Measurements from ENCODE around the gene VTI1B. TPM values are rescaled to one million over a fixed set of nuclear protein-coding genes. Genes with fewer than 3 reads are reported as not detected.

The VTI1B gene
- total RNA-seq, 1 donor from 2014 or later: 75.3 TPM

DNA sequence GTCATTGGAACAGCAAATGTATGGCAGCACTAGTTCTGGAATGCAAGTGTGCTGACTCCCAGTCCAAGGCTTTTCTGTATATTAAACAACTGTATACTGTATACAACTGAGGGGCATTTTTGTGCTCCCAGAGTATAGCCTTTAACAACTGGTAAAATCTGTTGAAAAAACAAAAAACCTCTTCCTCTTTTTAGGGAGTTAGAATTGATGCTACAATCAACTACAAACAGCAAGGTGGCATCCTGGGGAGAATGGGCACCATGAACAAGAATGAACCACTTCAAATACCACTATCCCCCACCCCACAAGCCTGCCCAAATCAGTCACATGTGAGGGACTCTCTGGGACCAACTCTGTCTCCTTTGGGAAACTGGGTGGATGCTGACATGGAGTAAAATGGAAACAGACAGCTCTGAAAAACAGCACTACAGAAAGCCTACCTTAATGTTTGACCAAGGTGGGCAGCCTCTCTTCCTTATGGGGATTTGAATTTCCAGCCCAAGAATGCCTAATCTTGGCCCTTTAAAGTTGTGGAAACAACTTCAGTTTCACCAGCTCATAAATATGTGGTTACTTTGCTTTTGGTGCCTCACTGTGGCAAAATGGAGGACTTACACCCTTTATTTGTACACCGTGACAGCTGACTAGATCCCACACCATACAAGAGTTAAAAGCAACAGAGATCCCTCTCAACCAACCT, 7.5 kb downstream of the VTI1B start:
- peak; percentile 81 for DNase-seq
- Mint-ChIP-seq H3K36me3 (ENCODE audit: low read depth) (peaks cover 7% of the 10 kb centered on the region), H3K4me1 (peaks cover 32% of the 10 kb centered on the region), H3K4me3 (no peak overlapping the region), H3K9me3 (no peaks in the 10 kb centered on the region), H3K27ac (peak overlapping the region; percentile 22), H3K27me3 (no peaks in the 10 kb centered on the region)
- intact Hi-C loops (cut with micrococcal nuclease): loop anchor here (1.0 to 2.0 kb wide), 5 partner anchors 38 to 240 kb away; no protein-coding TSS in a partner anchor

DNA sequence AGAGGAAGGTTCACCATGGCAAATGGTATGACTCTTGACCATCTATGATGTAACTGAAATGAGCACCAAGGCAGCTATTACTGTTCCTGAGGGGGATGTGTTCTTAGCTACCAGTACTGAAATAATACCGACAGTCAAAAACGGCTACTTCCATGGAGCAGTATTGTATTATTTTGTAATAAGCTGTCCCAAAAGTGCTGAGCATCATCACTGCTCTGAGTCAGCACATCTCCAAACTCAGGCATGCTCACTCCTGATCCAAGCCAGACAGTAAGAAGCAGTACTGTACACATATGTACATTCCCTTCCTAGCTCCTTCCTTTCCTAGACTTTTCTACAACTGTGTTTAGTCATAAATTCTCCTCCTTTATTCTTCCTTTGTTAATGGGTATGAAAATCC, 8.6 kb downstream of the VTI1B start:
- Mint-ChIP-seq H3K9me3 (no peaks in the 10 kb centered on the region), H3K27me3 (no peaks in the 10 kb centered on the region), H3K4me3 (no peak overlapping the region), H3K36me3 (ENCODE audit: low read depth) (peaks cover 7% of the 10 kb centered on the region), H3K4me1 (peaks cover 31% of the 10 kb centered on the region), H3K27ac (no peak overlapping the region)
- intact Hi-C loops (cut with micrococcal nuclease): loop anchor here (2.0 kb wide), 3 partner anchors 39 to 139 kb away; no protein-coding TSS in a partner anchor
- DNase-seq: no peak

DNA sequence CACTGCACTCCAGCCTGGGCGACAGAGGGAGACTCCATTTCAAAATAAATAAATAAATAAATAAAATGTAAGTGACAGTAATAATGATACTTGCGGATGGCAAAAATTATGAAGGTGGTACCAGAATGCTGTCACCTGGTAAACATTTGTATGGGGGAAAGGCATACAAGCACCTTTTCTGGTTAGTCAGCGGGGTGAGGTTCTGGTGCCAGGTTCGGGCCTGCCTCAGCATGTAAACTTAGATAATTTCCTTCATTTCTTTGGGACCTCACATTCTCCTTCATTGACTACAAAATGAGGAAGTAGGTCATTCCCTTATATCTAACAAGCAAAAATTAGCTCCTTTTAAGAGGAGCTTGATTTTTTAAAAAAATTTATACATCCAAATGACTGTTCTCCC, 10.8 kb downstream of the VTI1B start:
- intact Hi-C loops (cut with micrococcal nuclease): no loop called here
- Mint-ChIP-seq H3K4me1 (peaks cover 17% of the 10 kb centered on the region), H3K27ac (no peak overlapping the region), H3K36me3 (ENCODE audit: low read depth) (peaks cover 13% of the 10 kb centered on the region), H3K27me3 (no peaks in the 10 kb centered on the region), H3K9me3 (no peaks in the 10 kb centered on the region), H3K4me3 (no peak overlapping the region)
- no peak for DNase-seq

- peaks cover 57% of the 10 kb centered on the region for H3K36me3 Mint-ChIP-seq (ENCODE audit: low read depth)
- DNase-seq: no peak
- H3K4me3 Mint-ChIP-seq: no peak overlapping the region
- H3K27me3 Mint-ChIP-seq: no peaks in the 10 kb centered on the region
- H3K4me1 Mint-ChIP-seq: no peaks in the 10 kb centered on the region
- H3K9me3 Mint-ChIP-seq: no peaks in the 10 kb centered on the region
- no peak overlapping the region for H3K27ac Mint-ChIP-seq
- intact Hi-C loops (cut with micrococcal nuclease): no loop called here
Observed at GRCh38 chr14:67653651-67654280, 20.7 kb downstream of the VTI1B start.

DNA sequence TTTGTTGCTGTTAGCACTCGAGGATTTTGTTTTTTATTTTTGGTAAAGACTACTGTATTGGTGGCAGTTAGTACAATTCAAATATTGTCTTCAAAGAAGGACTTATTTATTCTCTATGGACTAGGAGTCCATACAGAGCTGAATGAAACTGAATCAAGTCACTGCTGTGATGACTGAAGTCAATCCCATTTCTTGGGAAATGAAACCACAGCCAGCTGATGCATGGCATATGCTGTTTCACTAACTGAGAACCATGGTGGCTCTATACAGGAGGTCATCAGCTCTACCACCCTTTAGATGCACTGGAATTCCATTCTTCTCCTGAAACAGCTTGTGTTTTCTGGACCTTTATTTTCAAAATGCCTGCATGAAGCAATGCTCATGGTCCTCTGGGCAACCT, 22.2 kb downstream of the VTI1B start:
- H3K9me3 Mint-ChIP-seq: no peaks in the 10 kb centered on the region
- H3K4me1 Mint-ChIP-seq: no peaks in the 10 kb centered on the region
- H3K36me3 Mint-ChIP-seq (ENCODE audit: low read depth): peaks cover 54% of the 10 kb centered on the region
- no peak overlapping the region for H3K27ac Mint-ChIP-seq
- no peak for DNase-seq
- no peak overlapping the region for H3K4me3 Mint-ChIP-seq
- no peaks in the 10 kb centered on the region for H3K27me3 Mint-ChIP-seq
- intact Hi-C loops (cut with micrococcal nuclease): no loop called here

- Mint-ChIP-seq H3K9me3 (no peaks in the 10 kb centered on the region), H3K27me3 (no peaks in the 10 kb centered on the region), H3K4me3 (no peak overlapping the region), H3K27ac (no peak overlapping the region), H3K36me3 (ENCODE audit: low read depth) (peaks cover 60% of the 10 kb centered on the region), H3K4me1 (no peaks in the 10 kb centered on the region)
- no peak for DNase-seq
- intact Hi-C loops (cut with micrococcal nuclease): no loop called here
Observed at GRCh38 chr14:67650694-67651093, 23.7 kb downstream of the VTI1B start.

DNA sequence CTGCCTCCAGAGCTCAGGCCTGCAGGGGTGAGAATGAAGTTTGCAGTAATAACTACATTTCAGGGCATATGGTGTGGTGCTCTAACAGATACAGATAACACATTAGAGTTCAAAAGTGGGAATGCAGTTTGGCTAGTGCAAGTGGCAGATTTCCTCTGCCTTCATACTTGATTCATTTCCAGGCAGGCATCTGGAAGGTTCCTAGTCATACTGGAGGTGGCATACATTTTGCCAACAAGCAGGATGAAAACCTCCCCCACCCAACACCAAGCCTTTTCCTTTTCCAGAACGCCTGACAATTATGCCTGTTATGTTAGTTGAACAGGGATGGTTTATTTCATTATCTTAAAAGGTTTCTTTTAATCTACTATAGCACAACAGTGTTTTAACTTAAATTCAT, 24.3 kb downstream of the VTI1B start:
- H3K4me1 Mint-ChIP-seq: no peaks in the 10 kb centered on the region
- no peaks in the 10 kb centered on the region for H3K27me3 Mint-ChIP-seq
- no peak overlapping the region for H3K4me3 Mint-ChIP-seq
- DNase-seq: no peak
- no peak overlapping the region for H3K27ac Mint-ChIP-seq
- no peaks in the 10 kb centered on the region for H3K9me3 Mint-ChIP-seq
- peaks cover 61% of the 10 kb centered on the region for H3K36me3 Mint-ChIP-seq (ENCODE audit: low read depth)
- intact Hi-C loops (cut with micrococcal nuclease): no loop called here

DNA sequence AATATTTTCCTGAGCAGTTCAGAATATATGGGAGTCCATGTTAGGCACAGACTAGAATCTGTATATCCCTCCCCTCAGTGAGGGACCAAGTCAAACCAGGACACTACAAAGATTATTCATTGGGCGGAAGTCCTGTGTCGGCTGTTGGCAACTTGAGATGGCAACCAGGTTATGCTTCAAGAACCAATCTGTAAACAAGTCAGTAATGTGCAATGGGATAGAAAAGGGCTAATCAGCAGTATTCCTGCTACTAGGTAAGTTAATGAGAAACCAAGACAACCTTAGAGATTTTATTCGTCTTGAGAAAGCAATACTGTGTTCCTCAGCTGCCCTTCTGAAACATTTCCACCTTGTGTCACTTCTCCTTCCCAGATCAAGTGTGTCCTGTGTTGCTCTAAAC, 28.3 kb downstream of the VTI1B start:
- no peaks in the 10 kb centered on the region for H3K27me3 Mint-ChIP-seq
- peaks cover 42% of the 10 kb centered on the region for H3K36me3 Mint-ChIP-seq (ENCODE audit: low read depth)
- DNase-seq: no peak
- intact Hi-C loops (cut with micrococcal nuclease): no loop called here
- H3K27ac Mint-ChIP-seq: no peak overlapping the region
- H3K4me1 Mint-ChIP-seq: peaks cover 9% of the 10 kb centered on the region
- no peaks in the 10 kb centered on the region for H3K9me3 Mint-ChIP-seq
- H3K4me3 Mint-ChIP-seq: no peak overlapping the region

- H3K27ac Mint-ChIP-seq: no peak overlapping the region
- H3K4me3 Mint-ChIP-seq: no peak overlapping the region
- H3K9me3 Mint-ChIP-seq: no peaks in the 10 kb centered on the region
- peaks cover 9% of the 10 kb centered on the region for H3K4me1 Mint-ChIP-seq
- H3K36me3 Mint-ChIP-seq (ENCODE audit: low read depth): peaks cover 39% of the 10 kb centered on the region
- intact Hi-C loops (cut with micrococcal nuclease): no loop called here
- DNase-seq: no peak
- no peaks in the 10 kb centered on the region for H3K27me3 Mint-ChIP-seq
Observed at GRCh38 chr14:67645414-67645813, 29.0 kb downstream of the VTI1B start.

DNA sequence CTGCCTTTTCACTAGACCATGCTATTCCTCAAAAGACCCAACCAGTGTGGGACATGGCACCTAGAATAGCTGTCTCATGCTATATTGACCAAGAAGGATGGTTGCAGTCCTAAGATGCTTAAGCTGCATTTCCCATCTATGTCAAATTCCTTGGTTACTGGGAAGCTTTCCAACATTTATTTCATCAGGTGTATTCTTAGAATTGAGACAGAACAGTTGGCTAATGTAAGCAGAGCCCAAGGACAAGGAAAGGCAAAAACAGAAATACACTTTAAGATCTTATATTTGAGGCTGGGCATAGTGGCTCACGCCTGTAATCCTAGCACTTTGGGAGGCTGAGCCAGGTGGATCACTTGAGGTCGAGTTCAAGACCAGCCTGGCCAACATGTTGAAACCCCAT, 30.0 kb downstream of the VTI1B start:
- no peak for DNase-seq
- H3K4me3 Mint-ChIP-seq: no peak overlapping the region
- H3K4me1 Mint-ChIP-seq: peaks cover 9% of the 10 kb centered on the region
- H3K27me3 Mint-ChIP-seq: no peaks in the 10 kb centered on the region
- intact Hi-C loops (cut with micrococcal nuclease): no loop called here
- peaks cover 29% of the 10 kb centered on the region for H3K36me3 Mint-ChIP-seq (ENCODE audit: low read depth)
- H3K27ac Mint-ChIP-seq: no peak overlapping the region
- no peaks in the 10 kb centered on the region for H3K9me3 Mint-ChIP-seq

DNA sequence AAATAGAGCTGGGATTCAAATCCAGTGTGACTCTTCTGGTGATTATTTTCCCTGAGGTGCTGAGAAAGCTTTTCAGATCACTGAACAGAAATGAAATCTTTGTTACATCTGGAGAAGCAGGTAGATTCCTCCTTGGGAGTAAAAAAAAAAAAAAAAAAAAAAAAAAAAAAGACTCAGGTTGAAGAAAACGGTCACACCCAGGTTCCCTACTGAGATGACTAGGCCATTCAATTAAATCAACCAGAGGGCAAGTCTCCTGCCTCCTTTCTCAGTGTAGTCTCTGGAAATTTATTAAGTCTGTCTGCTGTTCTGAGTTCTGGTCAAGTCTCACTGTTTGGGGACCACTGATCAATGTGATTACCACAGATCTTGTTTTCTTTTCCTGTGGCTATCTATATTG, 30.7 kb downstream of the VTI1B start:
- H3K27ac Mint-ChIP-seq: no peak overlapping the region
- DNase-seq: no peak
- peaks cover 26% of the 10 kb centered on the region for H3K36me3 Mint-ChIP-seq (ENCODE audit: low read depth)
- intact Hi-C loops (cut with micrococcal nuclease): no loop called here
- H3K27me3 Mint-ChIP-seq: no peaks in the 10 kb centered on the region
- H3K9me3 Mint-ChIP-seq: no peaks in the 10 kb centered on the region
- no peak overlapping the region for H3K4me3 Mint-ChIP-seq
- peaks cover 9% of the 10 kb centered on the region for H3K4me1 Mint-ChIP-seq

DNA sequence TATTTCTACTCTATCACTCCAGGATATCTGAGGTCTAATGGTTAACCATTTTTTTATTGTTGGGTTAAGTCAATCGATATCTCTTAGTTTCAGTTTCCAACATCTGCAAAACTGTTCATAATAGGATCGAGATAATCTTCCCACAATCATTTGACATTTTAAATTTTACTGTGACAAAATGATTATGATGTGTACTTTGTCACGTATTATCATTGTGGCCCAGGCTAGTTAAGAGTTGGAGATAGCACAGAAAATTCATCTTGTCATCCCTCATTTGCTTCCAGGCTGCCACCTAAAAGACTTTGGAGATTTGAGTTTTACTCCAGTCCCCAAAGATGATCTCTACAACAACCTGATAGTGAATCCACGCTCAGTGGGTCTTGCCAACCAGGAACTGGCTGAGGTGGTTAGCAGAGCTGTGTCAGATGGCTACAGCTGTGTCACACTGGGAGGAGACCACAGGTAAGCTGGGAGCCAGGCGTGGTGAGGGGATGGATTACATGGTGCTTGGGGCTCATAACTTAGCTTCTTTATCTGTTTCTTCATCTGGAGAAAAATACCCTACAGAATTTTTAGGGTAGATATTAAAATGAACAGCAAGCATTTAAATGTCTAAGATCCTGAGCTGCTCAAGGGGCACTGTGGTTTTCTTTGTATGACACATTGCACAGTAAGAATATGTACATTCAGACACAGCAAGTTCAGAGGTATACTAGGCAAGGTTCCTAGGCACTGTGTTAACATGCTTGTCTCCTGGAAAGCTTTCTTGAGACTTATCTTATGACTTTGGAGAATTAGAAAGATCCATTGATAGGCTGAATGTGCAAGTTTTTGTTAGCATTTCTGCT, 32.3 kb downstream of the VTI1B start:
- DNase-seq: no peak
- intact Hi-C loops (cut with micrococcal nuclease): no loop called here
- no peak overlapping the region for H3K4me3 Mint-ChIP-seq

DNA sequence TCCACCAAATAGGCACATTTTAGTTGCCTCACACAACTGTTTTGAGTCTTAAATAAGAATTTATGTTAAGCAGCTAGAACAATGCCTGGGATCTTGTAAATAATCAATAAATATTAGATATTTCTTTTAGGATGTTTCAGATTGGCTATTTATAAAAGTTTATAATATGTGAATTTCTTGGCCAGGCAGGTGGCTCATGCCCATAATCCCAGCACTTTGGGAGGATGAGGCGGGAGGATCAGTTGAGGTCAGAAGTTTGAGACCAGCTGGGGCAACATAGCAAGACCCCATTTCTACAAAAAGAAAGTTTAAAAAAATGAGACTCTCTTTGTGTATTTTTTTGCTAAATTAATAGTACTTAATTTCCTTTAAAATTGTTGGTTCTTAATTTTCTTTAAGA, 33.0 kb downstream of the VTI1B start:
- DNase-seq: no peak
- peaks cover 9% of the 10 kb centered on the region for H3K4me1 Mint-ChIP-seq
- H3K36me3 Mint-ChIP-seq (ENCODE audit: low read depth): peaks cover 13% of the 10 kb centered on the region
- H3K9me3 Mint-ChIP-seq: no peaks in the 10 kb centered on the region
- H3K27ac Mint-ChIP-seq: no peak overlapping the region
- H3K27me3 Mint-ChIP-seq: no peaks in the 10 kb centered on the region
- intact Hi-C loops (cut with micrococcal nuclease): no loop called here
- H3K4me3 Mint-ChIP-seq: no peak overlapping the region

More for the DNA sequence above, 32.3 kb downstream of the VTI1B start:
- peaks cover 20% of the 10 kb centered on the region for H3K36me3 Mint-ChIP-seq (ENCODE audit: low read depth)
- H3K4me1 Mint-ChIP-seq: peaks cover 9% of the 10 kb centered on the region
- H3K9me3 Mint-ChIP-seq: no peaks in the 10 kb centered on the region
- H3K27me3 Mint-ChIP-seq: no peaks in the 10 kb centered on the region
- H3K27ac Mint-ChIP-seq: peak overlapping the region; percentile 65

- Mint-ChIP-seq H3K4me1 (peaks cover 9% of the 10 kb centered on the region), H3K4me3 (no peak overlapping the region), H3K36me3 (ENCODE audit: low read depth) (peaks cover 4% of the 10 kb centered on the region), H3K9me3 (no peaks in the 10 kb centered on the region), H3K27me3 (no peaks in the 10 kb centered on the region), H3K27ac (no peak overlapping the region)
- intact Hi-C loops (cut with micrococcal nuclease): no loop called here
- DNase-seq: no peak
Observed at GRCh38 chr14:67638642-67639041, 35.8 kb downstream of the VTI1B start.

Data from activated CD4-positive, alpha-beta T cell treated with anti-CD3 and anti-CD28 coated beads, Interleukin-2, amount 10 ng/mL, durations not matched to agents 24 days and 14 days (primary cell).